NCI-H2227 (cell line): ENCODE measurements around the gene KRT38.

Source experiments
- DNase-seq: peaks from one replicate; lab custom pipeline; 2025; ENCODE audit not compliant: unreplicated experiment; lab: John Stamatoyannopoulos, UW

KRT38 gene

GRCh38 chr17:41440531-41441033 lies at the start of gene KRT38:
KRT38 (minus strand) TSS chr17:41440983; CDS start chr17:41440921, 62 bp downstream.
- DNase-seq, result no peak

DNA sequence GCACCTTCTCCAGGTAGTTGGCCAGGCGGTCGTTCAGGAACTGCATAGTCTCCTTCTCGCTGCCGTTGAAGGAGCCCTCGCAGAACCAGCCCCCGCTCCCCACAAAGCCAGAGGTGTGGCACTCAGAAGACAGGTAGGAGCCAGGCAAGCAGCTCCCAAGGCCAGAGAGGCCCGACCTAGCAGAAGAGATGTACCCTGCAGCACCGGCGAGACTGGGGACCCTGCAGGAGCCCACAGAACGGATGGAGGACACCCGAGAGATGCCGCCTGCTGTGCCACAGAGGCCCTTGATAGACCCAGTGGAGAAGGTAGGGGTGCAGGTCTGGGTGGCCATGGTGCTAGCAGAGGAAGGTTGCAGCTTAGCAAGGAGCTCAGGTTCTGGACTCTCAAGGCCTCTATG lies 48.7 kb upstream of the KRT38 start, which contains the start of gene KRT36:
KRT36 (minus strand) TSS at position 380 of the 400 bp plus-strand sequence; CDS start at position 334, 46 bp downstream.
- no peak for DNase-seq

DNA sequence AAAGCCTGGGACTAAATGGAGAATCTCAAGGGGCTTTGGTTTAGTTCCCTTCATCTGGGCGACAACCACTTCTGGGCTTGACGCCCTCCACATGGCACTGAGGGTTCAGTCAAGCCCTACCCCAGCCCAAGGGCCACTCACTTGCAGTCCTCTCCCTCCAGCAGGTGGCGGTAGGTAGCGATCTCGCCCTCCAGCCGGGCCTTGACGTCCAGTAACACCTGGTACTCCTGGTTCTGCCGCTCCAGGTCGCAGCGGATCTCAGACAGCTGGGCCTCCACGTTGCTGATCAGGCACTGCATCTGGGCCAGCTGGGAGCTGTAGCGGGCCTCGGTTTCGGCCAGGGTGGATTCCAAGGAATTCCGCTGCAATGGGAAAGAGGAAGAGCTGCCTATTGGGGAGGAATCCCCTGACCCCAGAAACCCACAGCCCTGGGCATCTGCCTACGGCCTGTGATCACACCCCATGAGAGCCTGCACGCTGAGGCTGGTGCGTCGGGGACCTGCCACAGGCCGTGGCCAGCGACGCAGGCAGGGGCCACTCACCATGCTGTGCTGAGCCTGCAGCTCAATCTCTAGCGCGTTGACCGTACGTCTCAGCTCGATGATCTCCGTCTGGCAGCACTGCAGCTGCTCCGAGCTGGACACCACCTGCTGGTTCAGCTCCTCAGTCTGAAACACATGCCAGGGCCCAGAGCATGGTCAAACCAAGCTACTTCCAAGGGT lies 46.2 kb upstream of the KRT38 start:
- DNase-seq, result no peak

DNA sequence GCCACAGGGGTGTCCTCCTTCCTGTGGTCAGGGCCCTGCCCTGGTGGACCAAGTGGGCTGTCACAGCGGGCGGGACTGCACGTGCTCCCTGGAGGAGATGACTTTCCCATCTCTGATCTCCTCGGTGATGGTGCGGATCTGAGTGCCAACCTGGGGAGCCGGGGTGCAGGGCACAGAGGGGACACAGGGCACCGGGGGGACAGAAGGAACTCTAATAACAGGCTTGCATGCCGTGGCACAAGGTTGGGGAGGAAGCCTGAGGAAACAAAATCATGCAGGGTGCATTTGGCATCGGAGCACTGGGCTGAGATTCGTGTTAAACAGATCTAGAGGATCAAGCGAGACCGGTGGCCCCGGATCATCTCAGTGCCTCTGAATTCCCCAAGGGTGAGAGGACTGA lies 45.5 kb upstream of the KRT38 start:
- no peak for DNase-seq

- DNase-seq, result no peak
Observed at GRCh38 chr17:41484920-41485904, 44.4 kb upstream of the KRT38 start.

GRCh38 chr17:41483991-41484826 lies 43.4 kb upstream of the KRT38 start:
- no peak for DNase-seq

- no peak for DNase-seq
Observed at GRCh38 chr17:41483531-41483930, 42.7 kb upstream of the KRT38 start.

DNA sequence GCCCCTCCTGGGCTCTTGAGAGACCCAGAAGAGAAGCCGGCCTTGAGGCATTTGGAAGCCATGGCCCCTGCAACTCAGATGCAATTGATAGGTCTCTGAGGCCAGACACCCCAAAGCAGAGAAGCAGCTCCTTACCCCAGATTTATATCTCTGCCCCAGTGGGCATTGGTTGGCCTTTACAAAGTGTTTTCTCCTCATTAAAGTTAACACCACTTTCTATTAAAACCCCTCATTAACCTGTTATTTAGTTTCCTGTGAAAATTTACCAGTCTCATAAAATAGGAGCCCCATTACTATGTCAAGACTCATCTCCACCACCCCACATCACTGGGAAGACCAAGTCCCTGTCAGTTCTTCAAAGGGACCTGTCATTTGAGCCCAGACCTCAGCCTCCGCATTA lies 40.3 kb upstream of the KRT38 start, which contains the start of gene KRT35:
KRT35 (minus strand) TSS at position 116 of the 400 bp plus-strand sequence; CDS start at position 62, 54 bp downstream.
- DNase-seq, result no peak

- no peak for DNase-seq
Observed at GRCh38 chr17:41480581-41480980, 39.8 kb upstream of the KRT38 start.

DNA sequence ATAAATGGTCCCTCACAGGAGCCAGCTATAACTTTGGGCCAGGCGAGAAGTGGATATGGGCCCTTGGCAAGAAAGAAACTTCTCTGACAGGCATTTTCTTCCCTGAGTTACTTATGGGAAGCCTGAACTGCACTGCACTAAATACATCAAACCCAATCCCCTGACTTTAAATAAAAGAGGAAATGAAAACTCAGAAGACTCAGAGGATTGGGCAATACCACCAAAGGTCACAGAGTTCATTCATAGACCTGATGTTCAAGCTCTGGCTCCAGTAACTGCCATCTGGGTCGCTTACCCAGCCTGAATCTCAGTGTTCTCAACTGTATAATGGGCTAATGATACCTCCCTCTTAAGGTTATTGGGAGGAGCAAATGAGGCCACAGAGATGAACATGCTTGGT lies 39.4 kb upstream of the KRT38 start:
- DNase-seq, result no peak

DNA sequence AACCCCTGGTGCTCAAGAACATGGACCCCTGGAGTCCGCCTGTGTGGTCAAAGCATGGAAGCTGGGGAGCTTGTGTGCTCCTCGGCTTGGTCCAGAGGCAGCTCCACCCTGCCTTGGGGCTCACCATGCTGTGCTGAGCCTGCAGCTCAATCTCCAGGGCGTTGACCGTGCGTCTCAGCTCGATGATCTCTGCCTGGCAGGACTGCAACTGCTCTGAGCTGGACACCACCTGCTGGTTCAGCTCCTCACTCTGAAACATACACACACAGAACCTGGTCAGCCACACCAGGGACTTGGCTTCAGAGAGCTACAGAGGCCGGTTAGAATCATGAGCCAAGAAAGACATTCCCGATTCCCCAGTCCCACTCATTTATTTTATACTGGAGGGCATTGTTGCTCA lies 37.5 kb upstream of the KRT38 start:
- DNase-seq, result no peak

- DNase-seq, result no peak
Observed at GRCh38 chr17:41476866-41477815, 36.4 kb upstream of the KRT38 start.

GRCh38 chr17:41475421-41475820 lies 34.6 kb upstream of the KRT38 start:
- DNase-seq, result no peak

GRCh38 chr17:41474863-41475262 lies 34.1 kb upstream of the KRT38 start:
- DNase-seq, result no peak

- no peak for DNase-seq
Observed at GRCh38 chr17:41468346-41468745, 27.6 kb upstream of the KRT38 start.

DNA sequence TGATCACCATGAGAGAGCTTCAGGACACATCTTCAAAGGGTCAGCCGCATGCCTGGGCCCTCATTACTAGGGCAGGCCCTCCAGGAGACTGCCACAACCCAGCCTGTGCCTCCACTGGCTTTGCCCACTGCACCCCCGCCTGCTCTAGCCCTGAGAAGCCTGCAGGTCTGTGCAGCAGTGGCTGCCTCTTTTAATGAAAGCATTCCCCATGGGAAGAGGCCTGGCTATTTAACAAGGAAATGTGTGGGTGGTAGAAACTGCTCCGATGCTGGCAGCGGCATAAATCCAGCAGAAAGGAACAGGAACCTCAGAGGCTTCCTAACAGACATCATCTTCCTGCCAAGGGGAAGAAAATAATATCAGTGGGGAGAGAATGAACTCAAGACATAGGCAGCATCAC lies 26.8 kb upstream of the KRT38 start:
- DNase-seq, result no peak

DNA sequence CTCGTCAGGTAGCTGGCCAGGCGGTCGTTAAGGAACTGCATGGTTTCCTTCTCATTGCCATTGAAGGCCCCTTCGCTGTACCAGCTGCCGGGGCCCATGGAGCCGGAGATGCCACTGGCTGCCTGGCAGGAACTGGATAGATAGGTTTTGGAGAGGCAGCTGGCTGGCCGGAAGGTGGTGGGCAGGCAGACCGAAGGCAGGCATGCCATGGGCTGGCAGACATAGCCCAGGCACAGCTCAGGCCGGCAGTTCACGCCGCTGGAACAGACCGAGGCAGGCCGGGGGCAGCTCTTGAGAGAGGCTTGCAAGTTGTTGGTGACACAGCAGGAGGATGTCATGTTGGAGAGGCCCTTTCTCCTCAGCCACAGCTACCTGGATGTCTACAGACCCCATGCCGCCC lies 26.2 kb upstream of the KRT38 start, which contains the start of gene KRT32:
KRT32 (minus strand) TSS at position 399 of the 400 bp plus-strand sequence; CDS start at position 338, 61 bp downstream.
- no peak for DNase-seq

DNA sequence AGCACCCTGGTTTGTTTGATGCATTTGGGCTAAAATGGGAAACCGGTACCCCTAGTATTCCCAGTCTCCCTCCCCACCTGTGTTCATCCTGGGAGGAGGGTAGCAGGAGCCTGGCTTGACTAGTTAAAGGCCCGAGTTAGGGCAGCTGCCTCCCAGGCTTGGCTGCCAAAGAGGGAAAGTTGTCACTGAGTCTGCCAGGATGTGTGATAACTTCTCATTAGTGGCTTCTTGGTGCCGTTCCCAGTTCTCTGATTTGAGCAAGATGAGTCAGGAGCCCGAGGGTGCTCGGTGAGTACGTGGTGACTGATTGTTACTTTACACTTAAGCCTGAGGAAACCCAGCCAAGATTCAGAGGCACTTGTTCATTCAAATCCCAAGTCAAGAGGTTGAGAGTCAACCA lies 23.9 kb upstream of the KRT38 start:
- no peak for DNase-seq

DNA sequence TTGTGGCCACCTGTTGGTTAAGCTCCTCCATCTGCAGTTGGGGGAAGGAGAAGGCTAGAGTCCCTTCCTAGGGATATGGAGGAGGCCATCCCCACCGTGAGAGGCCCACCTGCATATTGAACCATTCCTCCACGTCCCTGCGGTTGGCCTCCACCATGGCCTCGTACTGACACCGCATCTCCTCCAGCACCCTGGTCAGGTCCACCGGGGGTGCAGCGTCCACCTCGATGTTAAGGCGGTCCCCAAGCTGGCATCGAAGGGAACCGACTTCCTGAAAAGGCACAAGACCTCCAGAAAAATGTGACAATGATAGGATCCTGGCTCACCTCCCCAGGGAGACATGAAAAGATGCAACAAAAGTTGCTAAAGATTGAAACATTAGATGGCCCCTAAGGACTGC lies 23.4 kb upstream of the KRT38 start:
- no peak for DNase-seq
